ENCODE measurements around the gene WAC. TPM values are rescaled to one million over a fixed set of nuclear protein-coding genes. Genes with fewer than 3 reads are reported as not detected.

WAC gene
- total RNA-seq, 4 donors from 2014 or later = 141 to 162 (median 155) TPM

- no peak overlapping the region for H3K27ac ChIP-seq
- no peak for ATAC-seq
- TF ChIP-seq POLR2AphosphoS5 (IDR thresholded peaks at IDR 0.05) (no peak), EP300 (IDR thresholded peaks at IDR 0.05) (no peak), POLR2A (IDR thresholded peaks at IDR 0.05) (no peak)
- TF ChIP-seq, protein P1, sequence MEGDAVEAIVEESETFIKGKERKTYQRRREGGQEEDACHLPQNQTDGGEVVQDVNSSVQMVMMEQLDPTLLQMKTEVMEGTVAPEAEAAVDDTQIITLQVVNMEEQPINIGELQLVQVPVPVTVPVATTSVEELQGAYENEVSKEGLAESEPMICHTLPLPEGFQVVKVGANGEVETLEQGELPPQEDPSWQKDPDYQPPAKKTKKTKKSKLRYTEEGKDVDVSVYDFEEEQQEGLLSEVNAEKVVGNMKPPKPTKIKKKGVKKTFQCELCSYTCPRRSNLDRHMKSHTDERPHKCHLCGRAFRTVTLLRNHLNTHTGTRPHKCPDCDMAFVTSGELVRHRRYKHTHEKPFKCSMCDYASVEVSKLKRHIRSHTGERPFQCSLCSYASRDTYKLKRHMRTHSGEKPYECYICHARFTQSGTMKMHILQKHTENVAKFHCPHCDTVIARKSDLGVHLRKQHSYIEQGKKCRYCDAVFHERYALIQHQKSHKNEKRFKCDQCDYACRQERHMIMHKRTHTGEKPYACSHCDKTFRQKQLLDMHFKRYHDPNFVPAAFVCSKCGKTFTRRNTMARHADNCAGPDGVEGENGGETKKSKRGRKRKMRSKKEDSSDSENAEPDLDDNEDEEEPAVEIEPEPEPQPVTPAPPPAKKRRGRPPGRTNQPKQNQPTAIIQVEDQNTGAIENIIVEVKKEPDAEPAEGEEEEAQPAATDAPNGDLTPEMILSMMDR (IDR thresholded peaks at IDR 0.05) = no peak
- H3K9me3 ChIP-seq = no peaks in the 10 kb centered on the region
- 93 to 100% methylated on average over 2 to 6 of the region's 6 CpGs for WGBS, 2 donors (ENCODE audit: low coverage in 1 of 2)
- H3K27me3 ChIP-seq = no peaks in the 10 kb centered on the region
- peaks cover 7 to 100% of the 10 kb centered on the region in 2 donors for H3K36me3 ChIP-seq
- peaks cover 0 to 4% (median 0%) of the 10 kb centered on the region in 3 donors for H3K4me1 ChIP-seq
- H3K4me3 ChIP-seq = no peak overlapping the region
Measured at GRCh38 chr10:28612877-28613276, 80.0 kb downstream of the WAC start.

- Histone ChIP-seq H3K4me1 (no peaks in the 10 kb centered on the region), H3K4me3 (no peak overlapping the region), H3K9me3 (no peaks in the 10 kb centered on the region), H3K36me3 (peaks cover 10 to 95% of the 10 kb centered on the region in 2 donors), H3K27ac (no peak overlapping the region), H3K27me3 (no peaks in the 10 kb centered on the region)
- TF ChIP-seq POLR2AphosphoS5 (IDR thresholded peaks at IDR 0.05) = no peak
- TF ChIP-seq, protein P1 (IDR thresholded peaks at IDR 0.05) = no peak
- TF ChIP-seq EP300 (IDR thresholded peaks at IDR 0.05) = no peak
- no peak for TF ChIP-seq POLR2A (IDR thresholded peaks at IDR 0.05)
- 100% methylated on average over 1 of the region's 2 CpGs; no CpG with 5 or more reads in 1 of the 2 donors for WGBS, 2 donors (ENCODE audit: low coverage in 1 of 2)
- ATAC-seq = no peak
Measured at GRCh38 chr10:28616514-28616913, 83.6 kb downstream of the WAC start.

DNA sequence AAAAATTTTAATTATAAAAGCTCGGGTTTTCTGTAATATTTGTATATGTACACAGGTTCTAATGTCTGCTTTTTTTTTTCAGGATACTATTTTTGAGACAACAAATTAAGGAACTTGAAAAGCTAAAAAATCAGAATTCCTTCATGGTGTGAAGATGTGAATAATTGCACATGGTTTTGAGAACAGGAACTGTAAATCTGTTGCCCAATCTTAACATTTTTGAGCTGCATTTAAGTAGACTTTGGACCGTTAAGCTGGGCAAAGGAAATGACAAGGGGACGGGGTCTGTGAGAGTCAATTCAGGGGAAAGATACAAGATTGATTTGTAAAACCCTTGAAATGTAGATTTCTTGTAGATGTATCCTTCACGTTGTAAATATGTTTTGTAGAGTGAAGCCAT, 86.5 kb downstream of the WAC start:
- ATAC-seq = no peak
- H3K9me3 ChIP-seq = no peaks in the 10 kb centered on the region
- H3K4me1 ChIP-seq = no peaks in the 10 kb centered on the region
- WGBS, 2 donors (ENCODE audit: low coverage in 1 of 2) = 79 to 84% methylated on average over 4 of the region's 4 CpGs
- TF ChIP-seq, protein P1 (IDR thresholded peaks at IDR 0.05) = no peak
- TF ChIP-seq POLR2AphosphoS5 (IDR thresholded peaks at IDR 0.05) = no peak
- no peak for TF ChIP-seq EP300 (IDR thresholded peaks at IDR 0.05)
- no peak for TF ChIP-seq POLR2A (IDR thresholded peaks at IDR 0.05)
- no peak overlapping the region for H3K27ac ChIP-seq
- no peak overlapping the region for H3K4me3 ChIP-seq
- H3K36me3 ChIP-seq = peaks cover 4 to 74% of the 10 kb centered on the region in 2 donors
- no peaks in the 10 kb centered on the region for H3K27me3 ChIP-seq

DNA sequence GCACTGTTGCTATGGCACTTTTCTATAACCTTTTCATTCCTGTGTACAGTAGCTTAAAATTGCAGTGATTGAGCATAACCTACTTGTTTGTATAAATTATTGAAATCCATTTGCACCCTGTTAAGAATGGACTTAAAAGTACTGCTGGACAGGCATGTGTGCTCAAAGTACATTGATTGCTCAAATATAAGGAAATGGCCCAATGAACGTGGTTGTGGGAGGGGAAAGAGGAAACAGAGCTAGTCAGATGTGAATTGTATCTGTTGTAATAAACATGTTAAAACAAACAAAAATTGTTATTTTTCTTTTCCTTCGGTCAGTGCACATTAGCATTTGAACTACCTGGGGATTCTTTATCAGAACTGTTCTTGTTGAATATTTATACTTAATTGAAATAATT, 87.3 kb downstream of the WAC start:
- TF ChIP-seq EP300 (IDR thresholded peaks at IDR 0.05) = no peak
- no peak for TF ChIP-seq POLR2AphosphoS5 (IDR thresholded peaks at IDR 0.05)
- no peak for TF ChIP-seq POLR2A (IDR thresholded peaks at IDR 0.05)
- TF ChIP-seq, protein P1 (IDR thresholded peaks at IDR 0.05) = no peak
- Histone ChIP-seq H3K27me3 (no peaks in the 10 kb centered on the region), H3K36me3 (peaks cover 4 to 67% of the 10 kb centered on the region in 2 donors), H3K27ac (no peak overlapping the region), H3K4me1 (no peaks in the 10 kb centered on the region), H3K4me3 (no peak overlapping the region), H3K9me3 (no peaks in the 10 kb centered on the region)
- no peak for ATAC-seq
- WGBS, 2 donors (ENCODE audit: low coverage in 1 of 2) = 58 to 60% methylated on average over 2 of the region's 2 CpGs

DNA sequence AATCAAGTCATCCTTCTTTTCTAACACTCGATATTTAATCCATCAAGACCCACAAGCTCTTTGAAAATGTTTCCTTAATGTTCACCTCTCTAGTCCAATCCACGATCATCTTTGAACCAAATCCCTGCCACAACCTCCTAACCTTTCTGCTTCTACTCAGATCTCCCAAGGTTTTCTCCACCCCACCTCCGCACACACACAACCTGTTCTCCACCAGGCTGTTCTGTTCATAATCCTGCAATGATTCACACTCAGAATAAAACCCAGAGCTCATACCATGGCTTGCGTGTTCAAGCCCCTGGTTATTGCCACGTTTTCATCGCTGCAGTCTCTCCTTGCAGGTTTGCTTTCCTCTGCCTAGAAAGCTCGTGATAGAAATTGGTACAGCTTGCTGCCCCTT, 90.6 kb downstream of the WAC start:
- Histone ChIP-seq H3K4me1 (peaks cover 0 to 6% (median 0%) of the 10 kb centered on the region in 3 donors), H3K9me3 (no peaks in the 10 kb centered on the region), H3K27ac (no peak overlapping the region), H3K27me3 (no peaks in the 10 kb centered on the region), H3K36me3 (peaks cover 1 to 34% of the 10 kb centered on the region in 2 donors), H3K4me3 (no peak overlapping the region)
- WGBS, 2 donors (ENCODE audit: low coverage in 1 of 2) = 69 to 86% methylated on average over 6 to 7 of the region's 7 CpGs
- no peak for ATAC-seq
- TF ChIP-seq, protein P1 (IDR thresholded peaks at IDR 0.05) = no peak
- TF ChIP-seq EP300 (IDR thresholded peaks at IDR 0.05) = no peak
- TF ChIP-seq POLR2AphosphoS5 (IDR thresholded peaks at IDR 0.05) = no peak
- no peak for TF ChIP-seq POLR2A (IDR thresholded peaks at IDR 0.05)
